ENCODE data around the gene CHAT.

- TF ChIP-seq CTCF (IDR thresholded peaks at IDR 0.05; ENCODE audit: poor library complexity, severe bottlenecking) (no peak), TAF1 (IDR thresholded peaks at IDR 0.05; ENCODE audit: low read depth) (no peak), EZH2 (IDR thresholded peaks at IDR 0.05; ENCODE audit: borderline replicate concordance, insufficient read depth, low read length, poor library complexity, severe bottlenecking) (no peak), POLR2AphosphoS5 (IDR thresholded peaks at IDR 0.05) (no peak), EP300 (conservative IDR thresholded peaks at IDR 0.05; ENCODE audit: poor library complexity, severe bottlenecking) (no peak), MXI1 (conservative IDR thresholded peaks at IDR 0.05; ENCODE audit: poor library complexity, severe bottlenecking) (no peak)
Observed at GRCh38 chr10:49649936-49650723, 36.3 kb downstream of the CHAT start.

Data from neural cell (in vitro differentiated cells).